H9 (cell line): ENCODE measurements around the gene PWWP2B. TPM values are rescaled to one million over a fixed set of nuclear protein-coding genes. Genes with fewer than 3 reads are reported as not detected.

Source experiments
- DNase-seq: peaks from one replicate; pipeline ENCODE4 v3.0.0-alpha.2; 2017
- H2AFZ ChIP-seq: one replicate; pipeline ENCODE4 v1.6.1; 2013; ENCODE audit warnings: mild to moderate bottlenecking, low read length, control low read depth, moderate library complexity
- H2AK5ac ChIP-seq: 2 replicates; pipeline ENCODE4 v1.6.1; 2013; ENCODE audit warnings: low read length, control low read depth, mixed read lengths; ENCODE audit not compliant: insufficient read length
- H2BK120ac ChIP-seq: one replicate; pipeline ENCODE4 v1.6.1; 2013; ENCODE audit warnings: low read depth, mild to moderate bottlenecking, low read length, control low read depth, inconsistent platforms; ENCODE audit not compliant: poor library complexity, severe bottlenecking
- H2BK12ac ChIP-seq: 2 replicates; pipeline ENCODE4 v1.6.1; 2013; ENCODE audit warnings: low read length, control low read depth, mixed read lengths, low read depth; ENCODE audit not compliant: insufficient read length
- H2BK15ac ChIP-seq: 2 replicates; pipeline ENCODE4 v1.6.1; 2013; ENCODE audit warnings: low read depth, low read length, control low read depth
- H2BK20ac ChIP-seq: one replicate; pipeline ENCODE4 v1.6.1; 2013; ENCODE audit warnings: low read depth, mild to moderate bottlenecking, low read length, control low read depth, inconsistent platforms; ENCODE audit not compliant: poor library complexity, severe bottlenecking
- H2BK5ac ChIP-seq: 2 replicates; pipeline ENCODE4 v1.6.1; 2013; ENCODE audit warnings: low read length, control low read depth, mixed read lengths; ENCODE audit not compliant: insufficient read length
- H3K14ac ChIP-seq: 2 replicates; pipeline ENCODE4 v1.6.1; 2013; ENCODE audit warnings: low read length, control low read depth; ENCODE audit not compliant: insufficient read depth
- H3K18ac ChIP-seq: 2 replicates; pipeline ENCODE4 v1.6.1; 2013; ENCODE audit warnings: low read depth, mild to moderate bottlenecking, mixed read lengths, low read length, control low read depth; ENCODE audit not compliant: insufficient read length
- H3K23ac ChIP-seq: 2 replicates; pipeline ENCODE4 v1.6.1; 2013; ENCODE audit warnings: low read length, control low read depth, mixed read lengths, low read depth; ENCODE audit not compliant: insufficient read length
- H3K23me2 ChIP-seq: 2 replicates; pipeline ENCODE4 v1.6.1; 2013; ENCODE audit warnings: low read depth, mild to moderate bottlenecking, mixed read lengths, low read length, control low read depth; ENCODE audit not compliant: insufficient read length, poor library complexity, severe bottlenecking
- H3K27ac ChIP-seq: 2 replicates; pipeline ENCODE4 v1.5.1; 2013; ENCODE audit warnings: low read length, control low read depth, mixed read lengths, low read depth; ENCODE audit not compliant: insufficient read length
- H3K27me3 ChIP-seq: 2 replicates; pipeline ENCODE4 v1.6.1; 2013; ENCODE audit warnings: low read length, control low read depth, inconsistent platforms; ENCODE audit not compliant: insufficient read depth
- H3K4ac ChIP-seq: 2 replicates; pipeline ENCODE4 v1.6.1; 2013; ENCODE audit warnings: low read depth, mild to moderate bottlenecking, control low read depth, inconsistent platforms, low read length, moderate library complexity
- H3K4me1 ChIP-seq: 2 replicates; pipeline ENCODE4 v1.6.1; 2013; ENCODE audit warnings: low read length, control low read depth, inconsistent platforms; ENCODE audit not compliant: insufficient read depth
- H3K4me2 ChIP-seq: 2 replicates; pipeline ENCODE4 v1.6.1; 2013; ENCODE audit warnings: low read length, control low read depth, mixed read lengths; ENCODE audit not compliant: insufficient read length, insufficient read depth
- H3K56ac ChIP-seq: 2 replicates; pipeline ENCODE4 v1.6.1; 2013; ENCODE audit warnings: low read depth, mild to moderate bottlenecking, mixed read lengths, low read length, control low read depth; ENCODE audit not compliant: insufficient read length
- H3K79me1 ChIP-seq: 2 replicates; pipeline ENCODE4 v1.6.1; 2013; ENCODE audit warnings: low read depth, mild to moderate bottlenecking, moderate library complexity, low read length, control low read depth, inconsistent platforms; ENCODE audit not compliant: insufficient read depth, poor library complexity, severe bottlenecking
- H3K79me2 ChIP-seq: 2 replicates; pipeline ENCODE4 v1.6.1; 2013; ENCODE audit warnings: low read length, control low read depth, inconsistent platforms; ENCODE audit not compliant: insufficient read depth
- H3K9ac ChIP-seq: 2 replicates; pipeline ENCODE4 v1.6.1; 2013; ENCODE audit warnings: low read length, control low read depth, mixed read lengths; ENCODE audit not compliant: insufficient read length; ENCODE audit errors: extremely low read depth
- H3K9me3 ChIP-seq: one replicate; pipeline ENCODE4 v1.6.1; 2013; ENCODE audit warnings: low read depth, low read length, inconsistent platforms; ENCODE audit not compliant: control insufficient read depth
- H3T11ph ChIP-seq: one replicate; pipeline ENCODE4 v1.6.1; 2013; ENCODE audit warnings: mild to moderate bottlenecking, low read length, control low read depth, inconsistent platforms
- H4K20me1 ChIP-seq: one replicate; pipeline ENCODE4 v1.6.1; 2013; ENCODE audit not compliant: control insufficient read depth, insufficient read length, insufficient read depth
- H4K5ac ChIP-seq: 2 replicates; pipeline ENCODE4 v1.6.1; 2013; ENCODE audit warnings: low read depth, mild to moderate bottlenecking, mixed read lengths, low read length, control low read depth; ENCODE audit not compliant: insufficient read length
- H4K8ac ChIP-seq: replicated peaks from 2 replicates; pipeline ENCODE4 v1.6.1; 2013; ENCODE audit warnings: low read length, control low read depth, mixed read lengths, low read depth; ENCODE audit not compliant: insufficient read length
- H4K91ac ChIP-seq: 2 replicates; pipeline ENCODE4 v1.6.1; 2013; ENCODE audit warnings: low read depth, mild to moderate bottlenecking, moderate library complexity, mixed read lengths, low read length, control low read depth; ENCODE audit not compliant: insufficient read length
- H3K27ac Mint-ChIP-seq, 3 experiments: 2 replicates in 2 of 3; 3 replicates in 1 of 3; pipeline ENCODE4 v1.8.0; 2020 to 2021; ENCODE audit warnings: mixed read lengths in 3 of 3, mild to moderate bottlenecking in 1 of 3, moderate library complexity in 1 of 3
- H3K27me3 Mint-ChIP-seq: 2 replicates; pipeline ENCODE4 v1.8.0; 2021; ENCODE audit warnings: low read depth, mild to moderate bottlenecking, moderate library complexity, mixed read lengths
- H3K36me3 Mint-ChIP-seq, 3 experiments: 2 replicates in 2 of 3; 3 replicates in 1 of 3; pipeline ENCODE4 v1.8.0; 2020 to 2021; ENCODE audit warnings: low read depth in 3 of 3, mixed read lengths in 3 of 3; ENCODE audit not compliant: insufficient read depth in 1 of 3
- H3K4me1 Mint-ChIP-seq, 2 experiments: 2 replicates each; pipeline ENCODE4 v1.8.0; 2020; ENCODE audit warnings: mixed read lengths in 2 of 2
- H3K4me3 Mint-ChIP-seq, 2 experiments: 2 replicates in 1 of 2; 3 replicates in 1 of 2; pipeline ENCODE4 v1.8.0; 2020 to 2021; ENCODE audit warnings: mild to moderate bottlenecking in 2 of 2, mixed read lengths in 2 of 2, moderate library complexity in 1 of 2
- H3K9me3 Mint-ChIP-seq, 2 experiments: 2 replicates in 1 of 2; 3 replicates in 1 of 2; pipeline ENCODE4 v1.8.0; 2020; ENCODE audit warnings: mild to moderate bottlenecking in 2 of 2, mixed read lengths in 2 of 2, moderate library complexity in 1 of 2
- CTCF ChIP-seq: fragments of 200-600 bp; sonication (generic); conservative IDR thresholded peaks from 3 replicates; pipeline ENCODE4 v1.8.0; 2021; ENCODE audit warnings: antibody characterized with exemption, mild to moderate bottlenecking
- WGBS: extraction: QIAGEN DNeasy Blood & Tissue Kit; methylation state at CpG from one replicate; pipeline ENCODE4 v1.1.7; 2013; ENCODE audit warnings: missing lambda C conversion rate, low lambda C conversion rate, mixed read lengths; ENCODE audit not compliant: insufficient read length; ENCODE audit errors: extremely low coverage; 5-methylcytosine and 5-hydroxymethylcytosine counted together
- total RNA-seq: library from RNA; stranded (reverse); gene quantifications from 2 replicates; pipeline ENCODE4 v1.2.1, GENCODE V29; 2021

PWWP2B gene
- total RNA-seq, 1 experiment from 2014 or later: 10.0 TPM

- Mint-ChIP-seq H3K4me3 (no peak overlapping the region), H3K27ac (no peak overlapping the region; a peak in 1 of 7 replicates), H3K36me3 (peaks cover 0 to 1% (median 0%) of the 10 kb centered on the region in 3 experiments; a peak in 2 of 7 replicates), H3K27me3 (peaks cover under 1% of the 10 kb centered on the region), H3K9me3 (no peaks in the 10 kb centered on the region), H3K4me1 (peaks cover 18 to 38% of the 10 kb centered on the region in 2 experiments)
- Histone ChIP-seq H3K79me1 (no peaks in the 10 kb centered on the region), H3K9ac (no peak overlapping the region), H3K18ac (no peak overlapping the region), H3K23me2 (no peaks in the 10 kb centered on the region), H3K56ac (no peak overlapping the region), H2BK12ac (no peak overlapping the region), H2AFZ (no peak overlapping the region), H3K23ac (no peak overlapping the region), H2BK120ac (no peak overlapping the region), H4K5ac (no peak overlapping the region), H2BK5ac (no peak overlapping the region), H2AK5ac (no peak overlapping the region), H4K8ac (no peak overlapping the region), H4K91ac (no peak overlapping the region), H2BK15ac (no peak overlapping the region), H3K4me1 (peaks cover 6% of the 10 kb centered on the region; the same call in 1 of the 2 replicates), H3K14ac (no peak overlapping the region; the same call in 1 of the 2 replicates), H3T11ph (no peak overlapping the region), H3K27ac (no peak overlapping the region), H3K79me2 (no peaks in the 10 kb centered on the region), H2BK20ac (no peak overlapping the region), H3K4ac (no peak overlapping the region), H3K9me3 (no peaks in the 10 kb centered on the region), H3K27me3 (no peaks in the 10 kb centered on the region), H3K4me2 (no peak overlapping the region), H4K20me1 (no peaks in the 10 kb centered on the region)
- no peak for TF ChIP-seq CTCF
- WGBS: no CpG with 5 or more reads among the region's 8 CpGs
- DNase-seq: no peak
Measured at GRCh38 chr10:132420469-132420980, 23.5 kb downstream of the PWWP2B start.
